OCI-M2 (cell line): ENCODE results near the gene NXPE3.

ENCODE experiments used
- DNase-seq: peaks from one replicate; lab custom pipeline; 2025; ENCODE audit not compliant: unreplicated experiment; lab: John Stamatoyannopoulos, UW

The NXPE3 gene

GRCh38 chr3:101802179-101802578, 23.2 kb downstream of the NXPE3 start:
- DNase-seq, result no peak

GRCh38 chr3:101803173-101803782, 24.3 kb downstream of the NXPE3 start:
- peak; percentile 40 for DNase-seq

GRCh38 chr3:101803939-101804338, 24.9 kb downstream of the NXPE3 start:
- no peak for DNase-seq

GRCh38 chr3:101806491-101806890, 27.5 kb downstream of the NXPE3 start:
- DNase-seq, result no peak

- no peak for DNase-seq
Measured at GRCh38 chr3:101807888-101808287, 28.9 kb downstream of the NXPE3 start.

- DNase-seq, result no peak
Measured at GRCh38 chr3:101809178-101810021, 30.4 kb downstream of the NXPE3 start.

GRCh38 chr3:101810022-101810418, 31.0 kb downstream of the NXPE3 start:
- no peak for DNase-seq

GRCh38 chr3:101811875-101812274, 32.9 kb downstream of the NXPE3 start:
- DNase-seq, result no peak

- DNase-seq, result no peak
Measured at GRCh38 chr3:101812895-101813294, 33.9 kb downstream of the NXPE3 start.

- DNase-seq, result no peak
Measured at GRCh38 chr3:101813817-101814440, 34.9 kb downstream of the NXPE3 start.

- DNase-seq, result no peak
Measured at GRCh38 chr3:101814835-101815234, 35.8 kb downstream of the NXPE3 start.

- no peak for DNase-seq
Measured at GRCh38 chr3:101816215-101817149, 37.5 kb downstream of the NXPE3 start.

- no peak for DNase-seq
Measured at GRCh38 chr3:101817992-101818391, 39.0 kb downstream of the NXPE3 start.

- no peak for DNase-seq
Measured at GRCh38 chr3:101819649-101820206, 40.7 kb downstream of the NXPE3 start.

GRCh38 chr3:101821503-101821902, 42.5 kb downstream of the NXPE3 start:
- DNase-seq, result no peak

GRCh38 chr3:101823525-101823924, 44.5 kb downstream of the NXPE3 start:
- DNase-seq, result no peak

GRCh38 chr3:101824702-101825101, 45.7 kb downstream of the NXPE3 start:
- no peak for DNase-seq

GRCh38 chr3:101825904-101826445, 47.0 kb downstream of the NXPE3 start:
- DNase-seq, result no peak

- DNase-seq, result peak; percentile 51
Measured at GRCh38 chr3:101827211-101828174, 48.5 kb downstream of the NXPE3 start.
